HG02884 (cell line): Measurements from ENCODE around the gene PWWP2B.

Source experiments
- ATAC-seq: cut with Tn5 transposase; IDR thresholded peaks from one replicate; pipeline ENCODE4 v1.9.1; 2021; ENCODE audit warnings: mild to moderate bottlenecking, moderate library complexity; ENCODE audit not compliant: unreplicated experiment

Gene PWWP2B

DNA sequence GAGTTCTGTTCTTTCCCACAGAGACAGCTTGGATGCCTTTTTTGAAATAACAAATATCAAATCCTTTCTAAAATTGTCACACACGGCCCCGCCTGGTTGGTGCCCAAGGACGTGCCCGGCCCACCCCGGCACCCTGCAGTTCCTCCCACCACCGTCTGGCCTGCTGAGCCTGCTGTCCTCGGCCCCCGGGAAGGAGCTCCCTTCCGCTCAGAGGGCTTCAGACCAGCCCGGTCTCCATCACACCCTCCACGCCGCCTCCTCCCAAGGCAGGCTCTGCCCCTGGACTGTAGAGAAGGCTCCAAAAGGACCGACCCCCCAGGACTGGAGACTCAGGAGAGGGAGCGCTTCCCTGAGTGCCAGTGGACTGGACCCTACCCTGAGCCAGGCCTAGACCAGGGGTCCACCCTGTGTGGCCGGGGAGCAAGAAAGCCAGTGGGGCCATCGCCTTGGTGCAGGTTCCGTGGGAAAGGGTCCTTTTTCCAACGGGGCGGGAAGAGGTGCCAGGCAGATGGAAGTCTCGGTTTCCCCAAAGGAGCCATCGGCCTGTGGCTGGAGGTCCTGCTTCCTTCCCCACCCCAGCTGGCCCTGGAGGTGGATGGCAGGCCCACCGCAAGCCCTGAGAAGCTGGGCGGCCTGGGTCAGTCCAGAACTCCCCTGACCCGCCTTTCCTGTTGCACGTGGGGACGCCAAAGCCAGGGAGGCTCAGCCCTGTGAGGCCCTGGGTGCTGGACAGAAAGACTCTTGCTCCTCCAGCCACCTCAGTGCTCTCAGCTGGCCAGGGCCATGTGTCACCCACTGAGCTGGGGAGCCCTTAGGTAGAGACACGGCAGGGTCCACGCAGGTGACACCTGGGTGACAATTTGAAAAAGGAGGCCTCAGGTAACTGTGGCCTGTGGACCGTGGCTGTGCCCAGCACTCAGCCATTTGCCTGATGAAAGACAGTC lies 69.8 kb downstream of the PWWP2B start:
- no peak for ATAC-seq
